Chondrocyte (in vitro differentiated cells): ENCODE measurements around the gene SERGEF. TPM values are rescaled to one million over a fixed set of nuclear protein-coding genes. Genes with fewer than 3 reads are reported as not detected.

Source experiments
- DNase-seq: peaks from one replicate; pipeline ENCODE4 v3.0.0; 2021; ENCODE audit warnings: mixed read lengths, low spot score
- H3K27ac Mint-ChIP-seq: one replicate; pipeline ENCODE4 v1.8.0; 2021; ENCODE audit warnings: mild to moderate bottlenecking, moderate library complexity, mixed read lengths; ENCODE audit not compliant: unreplicated experiment
- H3K27me3 Mint-ChIP-seq: 2 replicates; pipeline ENCODE4 v1.8.0; 2021; ENCODE audit warnings: low read depth, mixed read lengths
- H3K36me3 Mint-ChIP-seq: 2 replicates; pipeline ENCODE4 v1.8.0; 2021; ENCODE audit warnings: low read depth, mixed read lengths
- H3K4me1 Mint-ChIP-seq: 2 replicates; pipeline ENCODE4 v1.8.0; 2021; ENCODE audit warnings: low read depth, mild to moderate bottlenecking, mixed read lengths
- H3K4me3 Mint-ChIP-seq: one replicate; pipeline ENCODE4 v1.8.0; 2021; ENCODE audit warnings: mild to moderate bottlenecking, moderate library complexity, mixed read lengths; ENCODE audit not compliant: unreplicated experiment
- H3K9me3 Mint-ChIP-seq: 2 replicates; pipeline ENCODE4 v1.8.0; 2021; ENCODE audit warnings: low read depth, mixed read lengths
- CTCF ChIP-seq: fragments of 200-600 bp; sonication (generic); IDR thresholded peaks from 2 replicates; pipeline ENCODE4 v1.5.0; 2021; ENCODE audit warnings: antibody characterized with exemption, mild to moderate bottlenecking, moderate library complexity
- total RNA-seq: library from RNA; stranded (reverse); gene quantifications from 3 replicates; pipeline ENCODE4 v1.2.1, GENCODE V29; 2021

SERGEF gene
- total RNA-seq, 1 donor from 2014 or later, result 37.6 TPM

- H3K4me1 Mint-ChIP-seq, result no peaks in the 10 kb centered on the region
- no peaks in the 10 kb centered on the region for H3K27me3 Mint-ChIP-seq
- H3K36me3 Mint-ChIP-seq, result peaks cover 17% of the 10 kb centered on the region
- no peak for TF ChIP-seq CTCF
- H3K27ac Mint-ChIP-seq, result no peak overlapping the region
- H3K9me3 Mint-ChIP-seq, result peaks cover 9% of the 10 kb centered on the region
- DNase-seq, result no peak
- H3K4me3 Mint-ChIP-seq, result no peak overlapping the region
These were observed 151.7 kb downstream of the SERGEF start for GRCh38 chr11:17861036-17861755.

- Mint-ChIP-seq H3K4me1 (no peaks in the 10 kb centered on the region), H3K36me3 (peaks cover 17% of the 10 kb centered on the region), H3K9me3 (peaks cover 9% of the 10 kb centered on the region), H3K27me3 (no peaks in the 10 kb centered on the region), H3K27ac (no peak overlapping the region), H3K4me3 (no peak overlapping the region)
- no peak for TF ChIP-seq CTCF
- DNase-seq, result no peak
These were observed 153.3 kb downstream of the SERGEF start for GRCh38 chr11:17859552-17859951.

GRCh38 chr11:17855531-17856290, 157.1 kb downstream of the SERGEF start:
- Mint-ChIP-seq H3K4me1 (no peaks in the 10 kb centered on the region), H3K27ac (no peak overlapping the region), H3K27me3 (no peaks in the 10 kb centered on the region), H3K4me3 (no peak overlapping the region), H3K9me3 (peaks cover 9% of the 10 kb centered on the region), H3K36me3 (peaks cover 9% of the 10 kb centered on the region)
- DNase-seq, result no peak
- TF ChIP-seq CTCF, result no peak

- DNase-seq, result no peak
- H3K36me3 Mint-ChIP-seq, result no peaks in the 10 kb centered on the region
- H3K4me3 Mint-ChIP-seq, result no peak overlapping the region
- no peak for TF ChIP-seq CTCF
- H3K9me3 Mint-ChIP-seq, result no peaks in the 10 kb centered on the region
- no peaks in the 10 kb centered on the region for H3K27me3 Mint-ChIP-seq
- no peak overlapping the region for H3K27ac Mint-ChIP-seq
- H3K4me1 Mint-ChIP-seq, result no peaks in the 10 kb centered on the region
These were observed 159.6 kb downstream of the SERGEF start for GRCh38 chr11:17853280-17853679.

- H3K9me3 Mint-ChIP-seq, result no peaks in the 10 kb centered on the region
- DNase-seq, result no peak
- H3K4me3 Mint-ChIP-seq, result no peak overlapping the region
- no peaks in the 10 kb centered on the region for H3K36me3 Mint-ChIP-seq
- no peak overlapping the region for H3K27ac Mint-ChIP-seq
- TF ChIP-seq CTCF, result no peak
- no peaks in the 10 kb centered on the region for H3K27me3 Mint-ChIP-seq
- H3K4me1 Mint-ChIP-seq, result no peaks in the 10 kb centered on the region
These were observed 160.6 kb downstream of the SERGEF start for GRCh38 chr11:17852246-17852645.
